22Rv1 (cell line): Measurements from ENCODE around the gene PEAK1.

Source experiments
- H3K27ac ChIP-seq: fragments of 450-650 bp; 2 replicates; pipeline ENCODE4 v1.5.1; 2017
- ZFX ChIP-seq: fragments of 450-650 bp; IDR thresholded peaks from 2 replicates; pipeline ENCODE4 v1.6.1; 2017; ENCODE audit warnings: antibody characterized with exemption, borderline replicate concordance
- TF ChIP-seq, protein P1 (sequence below): fragments of 450-650 bp; IDR thresholded peaks from 2 replicates; pipeline ENCODE4 v1.5.1; 2017; ENCODE audit warnings: mild to moderate bottlenecking

The PEAK1 gene

DNA sequence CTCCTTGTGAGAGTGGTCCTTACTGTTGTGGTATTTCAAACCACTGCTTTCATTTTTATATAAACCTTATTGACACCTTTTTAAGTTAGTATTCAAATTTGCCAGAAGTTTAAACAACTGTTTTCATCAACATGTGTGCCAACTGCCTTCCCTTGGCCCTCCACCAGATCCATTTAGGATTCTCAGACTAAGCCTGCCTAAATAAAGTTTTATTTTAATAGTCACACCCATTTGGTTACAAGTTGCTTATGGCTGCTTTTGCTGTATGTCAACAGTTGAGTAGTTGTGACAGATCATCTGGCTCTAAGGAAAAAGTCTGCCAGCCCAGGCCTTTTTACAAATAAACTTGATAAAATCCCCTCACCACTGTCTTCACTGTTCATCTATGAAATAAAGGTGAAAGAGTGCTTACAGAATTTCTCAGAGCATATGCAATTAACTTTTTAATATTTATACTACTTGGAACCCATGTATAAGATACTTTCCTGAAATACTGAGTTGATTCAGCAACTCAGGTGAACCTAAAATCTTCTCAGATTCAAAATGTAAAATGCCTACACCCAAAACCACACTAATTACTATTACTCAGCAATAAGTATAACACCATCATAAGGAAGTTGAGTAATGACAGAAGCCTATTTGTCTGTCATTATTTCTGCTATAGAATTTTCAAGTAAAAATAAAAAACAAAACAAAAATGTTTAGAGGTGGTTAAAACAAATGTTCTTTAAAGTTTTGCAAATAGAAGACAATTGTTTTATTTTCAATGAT lies 35.1 kb downstream of the PEAK1 start:
- no peak overlapping the region for H3K27ac ChIP-seq
- TF ChIP-seq, protein P1, sequence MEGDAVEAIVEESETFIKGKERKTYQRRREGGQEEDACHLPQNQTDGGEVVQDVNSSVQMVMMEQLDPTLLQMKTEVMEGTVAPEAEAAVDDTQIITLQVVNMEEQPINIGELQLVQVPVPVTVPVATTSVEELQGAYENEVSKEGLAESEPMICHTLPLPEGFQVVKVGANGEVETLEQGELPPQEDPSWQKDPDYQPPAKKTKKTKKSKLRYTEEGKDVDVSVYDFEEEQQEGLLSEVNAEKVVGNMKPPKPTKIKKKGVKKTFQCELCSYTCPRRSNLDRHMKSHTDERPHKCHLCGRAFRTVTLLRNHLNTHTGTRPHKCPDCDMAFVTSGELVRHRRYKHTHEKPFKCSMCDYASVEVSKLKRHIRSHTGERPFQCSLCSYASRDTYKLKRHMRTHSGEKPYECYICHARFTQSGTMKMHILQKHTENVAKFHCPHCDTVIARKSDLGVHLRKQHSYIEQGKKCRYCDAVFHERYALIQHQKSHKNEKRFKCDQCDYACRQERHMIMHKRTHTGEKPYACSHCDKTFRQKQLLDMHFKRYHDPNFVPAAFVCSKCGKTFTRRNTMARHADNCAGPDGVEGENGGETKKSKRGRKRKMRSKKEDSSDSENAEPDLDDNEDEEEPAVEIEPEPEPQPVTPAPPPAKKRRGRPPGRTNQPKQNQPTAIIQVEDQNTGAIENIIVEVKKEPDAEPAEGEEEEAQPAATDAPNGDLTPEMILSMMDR: no peak
- TF ChIP-seq ZFX: no peak

DNA sequence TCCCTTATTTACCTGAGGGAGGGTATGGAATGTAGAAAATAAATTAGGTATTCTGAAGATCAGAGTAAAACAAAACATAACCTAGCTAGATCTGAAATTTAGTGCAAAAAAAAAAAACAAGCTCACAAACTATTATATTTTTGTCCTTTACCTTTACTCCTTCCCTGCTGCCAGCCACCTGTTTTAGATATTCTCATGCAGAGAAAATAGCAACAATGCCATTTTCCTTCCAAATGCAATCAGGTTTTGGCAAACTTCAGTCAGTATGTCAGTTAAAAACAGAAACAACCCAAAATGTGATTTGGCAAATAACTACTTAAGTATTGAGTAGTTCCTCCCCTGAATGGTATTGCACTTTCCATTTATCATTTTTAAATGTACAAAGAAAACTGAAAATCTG lies 35.8 kb downstream of the PEAK1 start:
- no peak overlapping the region for H3K27ac ChIP-seq
- TF ChIP-seq, protein P1: no peak
- TF ChIP-seq ZFX: no peak

DNA sequence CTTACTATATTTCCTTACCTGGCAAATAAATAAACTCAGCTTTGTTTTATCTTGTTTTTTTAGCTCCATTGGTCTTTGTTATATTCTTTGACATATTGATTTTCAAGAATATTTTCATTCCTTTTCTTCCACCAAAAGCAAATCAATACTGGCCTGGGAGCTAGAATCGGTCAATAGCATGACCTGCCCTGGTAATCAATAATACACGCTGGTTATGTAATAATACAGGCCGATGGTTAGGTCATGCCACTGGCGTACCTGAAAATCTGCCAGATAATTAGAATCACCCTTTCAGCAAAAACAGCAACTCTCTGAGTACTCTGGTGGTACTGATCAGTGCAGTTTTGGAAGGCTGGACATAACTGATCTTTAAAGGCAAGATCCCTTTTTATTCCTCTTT lies 39.9 kb downstream of the PEAK1 start:
- H3K27ac ChIP-seq: no peak overlapping the region
- TF ChIP-seq ZFX: no peak
- TF ChIP-seq, protein P1: no peak

DNA sequence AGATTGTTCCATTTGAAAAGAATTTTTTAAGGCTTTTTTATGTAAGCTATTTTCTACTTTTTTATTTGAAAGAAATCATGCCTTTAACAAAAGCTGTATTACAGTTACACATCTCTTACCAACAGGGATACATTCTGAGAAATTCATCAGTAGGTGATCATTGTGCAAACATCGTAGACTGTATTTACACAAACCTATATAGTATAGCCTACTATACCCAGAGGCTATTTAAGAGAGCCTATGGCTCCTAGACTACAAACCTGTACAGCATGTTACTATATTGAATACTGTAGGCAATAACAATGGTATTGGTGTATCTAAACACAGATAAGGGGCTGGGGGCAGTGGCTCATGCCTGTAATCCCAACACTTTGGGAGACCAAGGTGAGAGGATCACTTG lies 43.1 kb downstream of the PEAK1 start:
- no peak for TF ChIP-seq ZFX
- TF ChIP-seq, protein P1: no peak
- no peak overlapping the region for H3K27ac ChIP-seq

DNA sequence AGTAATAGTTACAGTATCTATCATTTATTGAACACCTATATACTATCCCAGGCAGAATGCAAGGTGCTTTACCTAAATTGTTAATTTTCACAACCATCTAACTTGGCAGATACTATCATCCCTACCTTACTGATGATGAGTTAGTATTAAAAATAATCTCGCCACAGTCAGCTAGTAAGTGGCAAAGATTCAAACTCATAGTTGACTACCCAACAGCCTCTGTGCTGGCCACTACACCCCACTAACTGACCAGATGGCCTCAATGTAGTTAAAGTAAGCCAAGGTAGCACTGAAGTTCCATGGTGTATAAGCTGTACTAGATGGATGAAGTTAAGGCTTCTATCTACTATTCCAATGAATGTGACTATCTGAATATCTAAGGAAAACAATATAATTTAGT lies 44.8 kb downstream of the PEAK1 start:
- no peak overlapping the region for H3K27ac ChIP-seq
- TF ChIP-seq, protein P1: no peak
- no peak for TF ChIP-seq ZFX

DNA sequence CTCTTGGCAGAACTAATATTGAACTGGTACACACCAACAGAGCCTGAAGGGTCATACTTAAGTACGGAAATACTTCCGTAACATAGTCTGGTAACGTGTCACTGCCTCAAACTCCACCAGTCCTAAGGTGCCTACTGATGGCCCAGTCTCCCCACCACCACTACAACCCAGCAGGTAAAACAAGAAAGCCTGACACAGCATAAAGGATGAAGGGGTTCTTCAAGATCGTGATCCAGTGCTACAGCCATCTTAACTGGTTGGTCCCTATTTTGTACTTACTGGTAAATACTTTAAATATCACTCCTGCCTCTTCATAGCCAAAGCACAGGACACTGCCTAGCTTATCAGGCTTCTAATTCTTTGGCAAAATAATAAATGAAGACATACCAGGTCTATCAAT lies 46.5 kb downstream of the PEAK1 start:
- H3K27ac ChIP-seq: no peak overlapping the region
- TF ChIP-seq, protein P1: no peak
- no peak for TF ChIP-seq ZFX

DNA sequence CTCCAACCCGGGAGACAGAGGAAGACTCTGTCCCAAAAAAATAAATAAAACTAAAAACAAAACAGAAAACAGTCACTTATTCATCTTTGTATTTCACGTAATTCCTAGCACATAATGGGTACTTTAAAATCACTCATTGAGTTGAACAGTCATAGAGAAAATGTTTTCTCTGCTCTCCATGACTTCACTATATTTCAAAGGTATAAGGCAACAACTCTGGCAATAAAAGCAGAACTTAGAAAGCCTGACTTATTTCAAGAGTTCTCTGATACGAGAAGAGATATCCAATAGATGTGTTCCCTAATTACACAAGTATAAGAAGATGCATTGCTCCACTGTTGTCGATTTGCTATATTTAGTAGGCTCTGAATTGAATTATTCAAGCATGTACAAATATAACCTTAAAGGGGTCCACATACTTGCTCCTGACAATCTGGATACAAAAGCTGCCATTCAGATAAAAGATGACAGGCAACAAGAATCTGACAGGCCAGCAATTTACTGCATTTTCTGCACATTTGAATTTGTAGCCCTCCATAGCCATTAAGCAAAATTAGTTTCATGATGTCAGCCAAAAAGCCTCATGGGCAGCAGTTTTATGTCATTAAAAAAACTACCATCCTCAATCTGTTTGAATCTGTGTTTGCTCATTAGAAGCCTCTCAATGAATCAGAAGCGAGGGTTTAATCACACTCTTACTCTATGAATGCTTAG lies 47.9 kb downstream of the PEAK1 start:
- H3K27ac ChIP-seq: no peak overlapping the region
- TF ChIP-seq ZFX: no peak
- TF ChIP-seq, protein P1: no peak
